T47D (cell line): ENCODE measurements around the gene NAV3.

ENCODE experiments used
- DNase-seq, 2 experiments: peaks; one replicate each; pipeline versions ENCODE4 v3.0.0 to v3.0.0-alpha.2; 2011 to 2012; ENCODE audit warnings: low read depth in 1 of 2, low spot score in 1 of 2
- JUND ChIP-seq: IDR thresholded peaks from 2 replicates; pipeline ENCODE4 v1.6.1; 2012; ENCODE audit warnings: low read depth
- in situ Hi-C: cut with HindIII; loops from 2 replicates; pipeline ENCODE4 v1.10.0; 2016; ENCODE audit warnings: low sequenced_read_pairs, low pct_unique_long_range_greater_than_20kb

The NAV3 gene

GRCh38 chr12:77855548-77855947 is 24.9 kb downstream of the NAV3 start:
- in situ Hi-C loops = no loop called here
- TF ChIP-seq JUND = no peak
- DNase-seq = no peak

GRCh38 chr12:77861317-77861716 is 30.6 kb downstream of the NAV3 start:
- TF ChIP-seq JUND = no peak
- no peak for DNase-seq
- in situ Hi-C loops = no loop called here

DNA sequence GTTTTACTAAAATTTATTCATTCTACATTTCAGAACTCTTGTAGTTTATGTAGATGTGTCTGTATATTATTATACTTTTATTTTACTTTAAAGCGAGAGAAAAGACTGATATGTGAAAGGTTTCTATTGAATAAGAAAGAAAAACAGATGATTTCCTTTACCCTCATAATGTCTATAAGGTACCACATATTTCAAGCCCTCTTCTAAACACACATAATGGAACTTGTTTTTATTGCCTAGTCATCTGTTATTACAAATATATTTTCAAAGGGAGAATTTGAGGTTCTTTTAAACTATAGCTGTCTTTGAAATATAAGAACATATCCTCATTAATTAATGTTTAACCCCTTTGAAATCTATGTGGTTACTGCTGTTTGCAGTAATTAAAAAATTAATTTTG is 34.5 kb downstream of the NAV3 start:
- DNase-seq = no peak
- TF ChIP-seq JUND = no peak
- in situ Hi-C loops = no loop called here

DNA sequence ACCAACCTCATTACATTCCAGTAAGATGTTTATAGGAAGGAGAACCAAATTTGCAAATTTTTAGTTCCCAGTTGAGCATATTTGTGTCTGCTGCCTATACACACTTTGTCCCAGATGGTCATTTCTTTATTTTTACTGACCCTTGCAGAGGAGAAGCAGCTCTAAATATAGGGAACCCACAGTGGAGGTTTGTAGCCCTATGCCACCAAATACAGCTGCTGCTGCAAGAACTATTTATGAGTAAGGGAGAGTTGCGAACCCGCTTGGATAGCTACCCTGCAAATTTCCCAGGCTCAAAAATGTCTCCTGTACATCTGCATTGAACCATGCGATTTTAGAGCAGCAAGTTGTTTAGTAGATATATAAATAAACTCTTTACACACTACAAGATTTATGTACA is 48.2 kb downstream of the NAV3 start:
- DNase-seq = no peak
- TF ChIP-seq JUND = no peak
- in situ Hi-C loops = no loop called here

GRCh38 chr12:77882709-77883108 is 52.0 kb downstream of the NAV3 start:
- in situ Hi-C loops = no loop called here
- DNase-seq = no peak
- no peak for TF ChIP-seq JUND

GRCh38 chr12:77888611-77889010 is 57.9 kb downstream of the NAV3 start:
- TF ChIP-seq JUND = no peak
- in situ Hi-C loops = no loop called here
- no peak for DNase-seq

DNA sequence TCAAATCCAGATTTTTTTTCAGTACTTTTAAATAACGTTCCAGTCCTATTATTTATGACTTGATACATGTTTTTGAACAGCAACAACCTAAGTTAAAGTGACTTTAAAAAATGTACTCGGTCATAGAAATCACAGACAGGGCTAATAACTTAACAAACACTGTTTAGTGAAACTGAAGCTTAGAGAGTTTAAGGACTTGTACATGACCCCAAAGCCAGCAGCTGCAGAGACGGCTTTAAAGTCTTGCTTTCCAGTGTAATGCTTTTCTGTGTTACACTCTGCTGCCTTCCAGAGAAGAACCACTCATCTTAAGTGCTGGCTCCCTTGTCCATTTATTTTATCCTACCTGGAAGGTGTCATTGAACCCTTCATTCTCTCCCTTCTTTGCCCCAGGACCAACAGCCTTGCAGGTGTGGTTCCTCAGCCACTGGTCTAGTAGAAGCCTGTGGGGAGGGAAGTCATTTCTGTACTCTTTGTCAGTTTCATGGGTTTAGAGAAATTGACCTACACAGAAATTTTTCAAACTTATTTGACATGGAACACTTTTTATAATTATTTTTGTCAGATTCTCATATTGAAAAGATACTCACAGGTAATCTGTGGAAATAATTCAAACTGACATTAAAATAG is 60.9 kb downstream of the NAV3 start:
- no peak for TF ChIP-seq JUND
- in situ Hi-C loops = no loop called here
- no peak for DNase-seq

DNA sequence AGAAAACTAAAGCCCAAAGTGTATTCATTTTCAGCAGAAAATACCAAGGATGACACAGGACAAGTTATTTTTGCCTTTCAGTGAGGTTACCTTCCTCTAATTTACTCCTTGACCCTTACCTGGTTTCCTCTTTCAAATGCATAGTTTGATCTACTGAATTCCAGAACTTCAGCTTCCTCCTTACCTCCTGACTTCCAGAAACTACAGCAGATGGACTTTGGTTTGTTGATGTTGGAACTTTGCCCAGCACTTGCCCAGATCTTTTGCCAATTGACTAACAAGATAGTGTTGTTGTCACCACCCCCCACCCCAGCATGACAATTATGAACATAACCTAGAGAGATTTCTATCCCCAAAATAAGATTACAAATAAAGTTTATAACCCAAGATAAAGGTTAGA is 63.2 kb downstream of the NAV3 start:
- no peak for TF ChIP-seq JUND
- in situ Hi-C loops = no loop called here
- no peak for DNase-seq

GRCh38 chr12:77894556-77894955 is 63.9 kb downstream of the NAV3 start:
- in situ Hi-C loops = no loop called here
- no peak for TF ChIP-seq JUND
- no peak for DNase-seq

DNA sequence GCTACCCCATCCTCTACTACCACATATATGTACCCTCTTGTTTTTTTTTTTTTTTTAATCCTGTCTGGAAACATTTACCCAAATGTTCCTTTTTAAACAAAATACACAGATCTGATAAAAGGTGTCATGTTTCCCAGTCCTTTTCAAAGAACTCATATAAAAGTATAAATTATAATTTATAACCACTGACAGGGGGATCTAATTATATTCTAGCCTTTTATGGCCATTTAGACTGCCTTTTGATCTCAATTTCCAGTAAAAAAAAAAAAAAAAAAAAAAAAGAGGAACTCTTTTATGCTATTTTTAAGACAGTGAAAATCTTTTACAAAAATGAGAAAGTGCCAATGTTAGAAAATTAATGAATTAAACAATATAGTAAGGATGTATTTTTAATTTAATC is 65.0 kb downstream of the NAV3 start:
- in situ Hi-C loops = no loop called here
- DNase-seq = no peak
- TF ChIP-seq JUND = no peak

DNA sequence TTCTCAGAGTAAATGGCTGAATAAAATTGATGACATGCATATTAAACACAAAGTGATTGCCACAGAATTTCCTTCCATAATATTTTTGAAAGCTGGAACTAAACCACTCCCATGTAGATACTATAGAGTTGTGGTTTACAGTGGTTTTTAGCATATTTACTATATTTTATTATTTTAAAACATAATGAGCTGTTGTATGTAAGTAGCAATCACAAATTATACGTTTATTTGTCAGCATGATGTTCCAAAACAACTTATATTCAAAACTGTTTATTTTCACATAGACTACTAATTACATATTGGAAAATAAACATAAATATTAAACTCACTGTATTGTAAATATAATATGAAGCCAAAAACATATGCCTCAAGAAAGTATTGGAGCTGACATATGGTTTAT is 77.2 kb downstream of the NAV3 start:
- DNase-seq = no peak
- TF ChIP-seq JUND = no peak
- in situ Hi-C loops = no loop called here

DNA sequence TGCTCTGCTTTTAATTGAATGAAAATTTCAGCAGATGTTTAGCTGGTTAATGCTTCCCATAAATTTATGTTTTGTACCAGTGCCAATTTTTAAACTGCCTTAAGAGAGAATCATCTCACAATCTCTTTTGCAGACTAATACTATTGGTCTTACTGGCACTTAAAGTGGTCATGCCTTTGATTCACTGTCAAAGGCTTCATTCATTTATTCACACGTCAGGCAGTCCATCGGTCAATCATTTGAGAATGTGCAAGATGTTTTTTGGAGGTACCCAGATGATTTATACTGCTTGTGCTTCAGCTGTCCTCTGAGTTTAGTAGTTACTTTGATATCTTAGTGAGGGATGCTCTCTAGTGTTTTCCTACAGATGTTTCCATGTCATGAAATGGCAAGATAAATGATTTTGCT is 83.4 kb downstream of the NAV3 start:
- no peak for DNase-seq
- in situ Hi-C loops = no loop called here
- TF ChIP-seq JUND = no peak

GRCh38 chr12:77915071-77915600 is 84.4 kb downstream of the NAV3 start:
- DNase-seq = no peak
- TF ChIP-seq JUND = no peak
- in situ Hi-C loops = no loop called here

DNA sequence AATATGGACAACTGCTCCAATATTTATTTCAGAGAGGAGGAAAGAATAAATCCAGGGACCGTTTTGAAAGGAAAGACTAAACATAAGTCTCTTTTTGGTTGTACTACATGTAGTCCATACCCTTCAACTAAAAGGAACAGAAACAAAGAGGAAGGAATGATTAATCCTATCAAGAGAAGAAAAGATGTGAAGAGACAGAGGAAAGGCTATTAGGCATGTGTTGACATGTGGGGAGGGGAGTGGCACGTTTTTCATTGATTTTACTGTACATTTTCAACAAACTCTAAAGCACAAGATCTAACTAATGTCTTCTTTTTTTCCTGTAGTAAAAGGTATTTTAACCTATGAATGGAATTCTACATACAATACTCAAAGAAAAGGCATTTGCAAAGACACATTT is 85.6 kb downstream of the NAV3 start:
- DNase-seq = no peak
- TF ChIP-seq JUND = no peak
- in situ Hi-C loops = no loop called here
